Mammary epithelial cell (primary cell): ENCODE results near the gene TAF6L.

ENCODE experiments used
- CTCF ChIP-seq, 2 donors: IDR thresholded peaks in 1 of 2; conservative IDR thresholded peaks in 1 of 2; 2 replicates each; pipeline ENCODE4 v1.5.1; 2011 to 2012; ENCODE audit warnings: inconsistent platforms in 2 of 2, low read length in 2 of 2, mild to moderate bottlenecking in 2 of 2, control low read depth in 1 of 2, low read depth in 1 of 2; ENCODE audit not compliant: insufficient read depth in 1 of 2; ENCODE audit errors: extremely low read depth in 1 of 2
- EZH2 ChIP-seq: IDR thresholded peaks from 2 replicates; pipeline ENCODE4 v1.6.1; 2012; ENCODE audit warnings: low read length, inconsistent platforms, borderline replicate concordance

GRCh38 chr11:62804310-62805075, 33.3 kb downstream of the TAF6L start:
- no peak for TF ChIP-seq EZH2
- no peak for TF ChIP-seq CTCF (conservative IDR thresholded peaks at IDR 0.05 in 1 of 2, IDR thresholded peaks at IDR 0.05 in 1 of 2; ENCODE audit: extremely low read depth in 1 of 2, insufficient read depth in 1 of 2, low read depth in 1 of 2, low read length in 2 of 2)
